Measurements from ENCODE around the gene CPHXL.

The CPHXL gene

DNA sequence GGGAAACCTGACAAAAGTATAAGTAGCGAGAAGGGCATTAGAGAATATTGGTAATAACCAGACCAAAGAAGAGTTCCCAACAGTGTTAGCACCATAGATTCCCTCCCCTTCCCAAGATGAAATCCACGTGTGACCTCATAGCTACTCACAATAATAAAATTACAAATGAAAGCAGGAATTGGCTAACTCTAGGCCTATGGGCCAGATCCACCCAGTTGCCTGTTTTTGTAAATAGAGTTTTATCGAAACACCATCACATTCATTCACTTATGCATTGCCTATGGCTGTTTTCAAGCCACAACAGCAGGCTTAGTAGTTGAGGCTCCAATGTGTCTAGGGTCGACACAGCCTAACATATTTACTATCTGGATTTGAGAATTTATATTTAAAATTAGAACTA lies 7.8 kb downstream of the CPHXL start:
- TF ChIP-seq YY1 (IDR thresholded peaks at IDR 0.05; ENCODE audit: low read depth) (no peak), CEBPB (IDR thresholded peaks at IDR 0.05) (no peak), EP300 (IDR thresholded peaks at IDR 0.05; ENCODE audit: borderline replicate concordance) (no peak), MAX (IDR thresholded peaks at IDR 0.05) (no peak), REST (IDR thresholded peaks at IDR 0.05; ENCODE audit: low read depth) (no peak), FOXM1 (IDR thresholded peaks at IDR 0.05; ENCODE audit: borderline replicate concordance, low read depth) (no peak), RAD21 (IDR thresholded peaks at IDR 0.05; ENCODE audit: low read depth) (no peak), NFIC (IDR thresholded peaks at IDR 0.05) (no peak), TEAD4 (IDR thresholded peaks at IDR 0.05) (no peak), TCF12 (IDR thresholded peaks at IDR 0.05; ENCODE audit: low read depth) (no peak), CREB1 (IDR thresholded peaks at IDR 0.05; ENCODE audit: low read depth) (no peak)

DNA sequence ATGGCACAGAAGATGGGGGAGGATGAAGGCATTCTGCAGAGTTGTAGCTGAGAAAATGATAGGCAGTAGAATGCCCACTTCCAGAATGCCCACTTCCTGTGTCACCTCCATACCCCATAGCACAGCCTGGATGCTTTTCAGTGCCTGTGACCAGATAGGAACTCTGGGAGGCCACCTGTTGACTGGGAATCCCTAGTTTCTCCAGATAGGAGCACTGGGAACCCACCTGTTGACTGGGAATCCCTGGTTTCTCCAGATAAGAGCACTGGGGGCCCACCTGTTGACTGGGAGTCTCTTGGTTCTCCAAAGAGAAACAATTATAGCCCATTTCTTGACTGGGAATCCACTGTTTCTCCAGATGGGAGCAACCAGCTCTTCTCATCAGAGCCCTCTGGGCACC lies 11.6 kb downstream of the CPHXL start:
- no peak for TF ChIP-seq EGR1 (IDR thresholded peaks at IDR 0.05)
- no peak for TF ChIP-seq NFIC (IDR thresholded peaks at IDR 0.05)
- TF ChIP-seq, protein P1, sequence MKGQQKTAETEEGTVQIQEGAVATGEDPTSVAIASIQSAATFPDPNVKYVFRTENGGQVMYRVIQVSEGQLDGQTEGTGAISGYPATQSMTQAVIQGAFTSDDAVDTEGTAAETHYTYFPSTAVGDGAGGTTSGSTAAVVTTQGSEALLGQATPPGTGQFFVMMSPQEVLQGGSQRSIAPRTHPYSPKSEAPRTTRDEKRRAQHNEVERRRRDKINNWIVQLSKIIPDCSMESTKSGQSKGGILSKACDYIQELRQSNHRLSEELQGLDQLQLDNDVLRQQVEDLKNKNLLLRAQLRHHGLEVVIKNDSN (IDR thresholded peaks at IDR 0.05), result no peak
- TF ChIP-seq REST (IDR thresholded peaks at IDR 0.05; ENCODE audit: low read depth), result no peak
- TF ChIP-seq EP300 (IDR thresholded peaks at IDR 0.05; ENCODE audit: borderline replicate concordance), result no peak
- no peak for TF ChIP-seq RAD21 (IDR thresholded peaks at IDR 0.05; ENCODE audit: low read depth)
- TF ChIP-seq TAF1 (IDR thresholded peaks at IDR 0.05; ENCODE audit: low read depth), result no peak
- TF ChIP-seq MAX (IDR thresholded peaks at IDR 0.05), result no peak
- TF ChIP-seq ZBTB7A (IDR thresholded peaks at IDR 0.05; ENCODE audit: low read depth), result no peak
- no peak for TF ChIP-seq YY1 (IDR thresholded peaks at IDR 0.05; ENCODE audit: low read depth)
- TF ChIP-seq TCF12 (IDR thresholded peaks at IDR 0.05; ENCODE audit: low read depth), result no peak
- no peak for TF ChIP-seq TEAD4 (IDR thresholded peaks at IDR 0.05)

- TF ChIP-seq ZBTB7A (IDR thresholded peaks at IDR 0.05; ENCODE audit: low read depth), result no peak
- TF ChIP-seq NFIC (IDR thresholded peaks at IDR 0.05), result no peak
- TF ChIP-seq CREB1 (IDR thresholded peaks at IDR 0.05; ENCODE audit: low read depth), result no peak
- TF ChIP-seq MAX (IDR thresholded peaks at IDR 0.05), result no peak
- TF ChIP-seq TCF12 (IDR thresholded peaks at IDR 0.05; ENCODE audit: low read depth), result no peak
- no peak for TF ChIP-seq FOXM1 (IDR thresholded peaks at IDR 0.05; ENCODE audit: borderline replicate concordance, low read depth)
- TF ChIP-seq YY1 (IDR thresholded peaks at IDR 0.05; ENCODE audit: low read depth), result no peak
- TF ChIP-seq TEAD4 (IDR thresholded peaks at IDR 0.05), result no peak
- TF ChIP-seq TAF1 (IDR thresholded peaks at IDR 0.05; ENCODE audit: low read depth), result no peak
- TF ChIP-seq, protein P1 (IDR thresholded peaks at IDR 0.05), result no peak
- no peak for TF ChIP-seq REST (IDR thresholded peaks at IDR 0.05; ENCODE audit: low read depth)
- TF ChIP-seq EGR1 (IDR thresholded peaks at IDR 0.05), result no peak
Measured at GRCh38 chr16:75710344-75710743, 15.9 kb downstream of the CPHXL start.

- TF ChIP-seq YY1 (IDR thresholded peaks at IDR 0.05; ENCODE audit: low read depth), result no peak
- TF ChIP-seq, protein P1 (IDR thresholded peaks at IDR 0.05), result no peak
- no peak for TF ChIP-seq CEBPB (IDR thresholded peaks at IDR 0.05)
- no peak for TF ChIP-seq CREB1 (IDR thresholded peaks at IDR 0.05; ENCODE audit: low read depth)
- TF ChIP-seq TEAD4 (IDR thresholded peaks at IDR 0.05), result no peak
- TF ChIP-seq EGR1 (IDR thresholded peaks at IDR 0.05), result no peak
- TF ChIP-seq REST (IDR thresholded peaks at IDR 0.05; ENCODE audit: low read depth), result no peak
- no peak for TF ChIP-seq FOXM1 (IDR thresholded peaks at IDR 0.05; ENCODE audit: borderline replicate concordance, low read depth)
- no peak for TF ChIP-seq MAX (IDR thresholded peaks at IDR 0.05)
- TF ChIP-seq ZBTB7A (IDR thresholded peaks at IDR 0.05; ENCODE audit: low read depth), result no peak
- no peak for TF ChIP-seq TCF12 (IDR thresholded peaks at IDR 0.05; ENCODE audit: low read depth)
- TF ChIP-seq TAF1 (IDR thresholded peaks at IDR 0.05; ENCODE audit: low read depth), result no peak
- no peak for TF ChIP-seq NFIC (IDR thresholded peaks at IDR 0.05)
- TF ChIP-seq EP300 (IDR thresholded peaks at IDR 0.05; ENCODE audit: borderline replicate concordance), result no peak
- TF ChIP-seq RAD21 (IDR thresholded peaks at IDR 0.05; ENCODE audit: low read depth), result no peak
Measured at GRCh38 chr16:75703306-75703705, 23.0 kb downstream of the CPHXL start.

Measured in Ishikawa (cell line).